IPS DF 19.7 (cell line): Measurements from ENCODE around the gene HNRNPA3.

ENCODE experiments used
- DNase-seq: peaks from one replicate; pipeline ENCODE4 v3.0.0-alpha.2; 2013; ENCODE audit warnings: low read depth, low spot score

Gene HNRNPA3

GRCh38 chr2:177271981-177272666 is 59.5 kb downstream of the HNRNPA3 start:
- DNase-seq, result no peak

GRCh38 chr2:177272765-177273164 is 60.2 kb downstream of the HNRNPA3 start:
- DNase-seq, result no peak

- DNase-seq, result no peak
Measured at GRCh38 chr2:177273408-177273807, 60.8 kb downstream of the HNRNPA3 start.
